Cardiac fibroblast (primary cell): ENCODE results near the gene ANKRD33B.
A peak's percentile ranks its signal among the peaks of the same experiment; 100 is the strongest.
"Not testable (repeated sequence)": the region's sequence is repeated elsewhere in the genome, so short reads cannot be mapped to it uniquely, and the experiment has no call there.

Source experiments
- DNase-seq, 2 donors: peaks; one replicate each; pipeline versions ENCODE4 v3.0.0 to v3.0.0-alpha.2; 2010; ENCODE audit warnings: low read depth in 2 of 2
- H3K4me3 ChIP-seq, 2 donors: replicated peaks in 1 of 2; 1 replicate in 1 of 2; 2 replicates in 1 of 2; pipeline ENCODE4 v1.5.1; 2011; ENCODE audit warnings: low read depth in 2 of 2, low read length in 2 of 2, mild to moderate bottlenecking in 2 of 2, moderate library complexity in 1 of 2
- CTCF ChIP-seq: IDR thresholded peaks from one replicate; pipeline ENCODE4 v1.5.1; 2011; ENCODE audit warnings: low read depth, mild to moderate bottlenecking, low read length, inconsistent platforms

The ANKRD33B gene

GRCh38 chr5:10542055-10542550 lies 21.8 kb upstream of the ANKRD33B start:
- DNase-seq, result peak in 1 of 2 donors; percentile 14
- H3K4me3 ChIP-seq, result no peak overlapping the region
- no peak for TF ChIP-seq CTCF

- DNase-seq, result no peak
- H3K4me3 ChIP-seq, result no peak overlapping the region
- no peak for TF ChIP-seq CTCF
Observed at GRCh38 chr5:10543585-10544040, 20.3 kb upstream of the ANKRD33B start.

- H3K4me3 ChIP-seq, result no peak overlapping the region
- no peak for TF ChIP-seq CTCF
- no peak for DNase-seq
Observed at GRCh38 chr5:10545084-10545483, 18.8 kb upstream of the ANKRD33B start.

GRCh38 chr5:10546186-10546585 lies 17.7 kb upstream of the ANKRD33B start:
- TF ChIP-seq CTCF, result no peak
- no peak overlapping the region for H3K4me3 ChIP-seq
- no peak for DNase-seq

- no peak for TF ChIP-seq CTCF
- H3K4me3 ChIP-seq, result no peak overlapping the region
Observed at GRCh38 chr5:10548418-10549122, 15.3 kb upstream of the ANKRD33B start.

GRCh38 chr5:10549123-10549514 lies 14.8 kb upstream of the ANKRD33B start:
- DNase-seq, H3K4me3 ChIP-seq: not testable (repeated sequence)

More at GRCh38 chr5:10548418-10549122, 15.3 kb upstream of the ANKRD33B start:
- no peak for DNase-seq

GRCh38 chr5:10550222-10550995 lies 13.5 kb upstream of the ANKRD33B start:
- no peak overlapping the region for H3K4me3 ChIP-seq
- peak; percentile 23 to 55 for DNase-seq
- no peak for TF ChIP-seq CTCF
